ENCODE data around the gene MCM3.

The MCM3 gene

GRCh38 chr6:52297433-52297832, 12.9 kb upstream of the MCM3 start:
- H3K36me3 ChIP-seq (ENCODE audit: control insufficient read depth in 2 of 2, insufficient read depth in 1 of 2, low read length in 2 of 2): no peaks in the 10 kb centered on the region
- TF ChIP-seq SP3 (tag by site-specific recombination; IDR thresholded peaks at IDR 0.05) (no peak), ZBTB6 (tag by site-specific recombination; IDR thresholded peaks at IDR 0.05) (no peak), ZNF623 (tag by site-specific recombination; IDR thresholded peaks at IDR 0.05) (no peak), ZNF658 (tag by site-specific recombination; IDR thresholded peaks at IDR 0.05) (no peak), ZNF146 (tag by site-specific recombination; IDR thresholded peaks at IDR 0.05) (no peak), ZNF768 (tag by site-specific recombination; IDR thresholded peaks at IDR 0.05) (no peak), ZBTB10 (tag by site-specific recombination; IDR thresholded peaks at IDR 0.05) (no peak), ZNF223 (tag by site-specific recombination; IDR thresholded peaks at IDR 0.05) (no peak), ZNF629 (tag by site-specific recombination; IDR thresholded peaks at IDR 0.05) (no peak), ZNF707 (tag by site-specific recombination; IDR thresholded peaks at IDR 0.05) (no peak), RBAK (tag by site-specific recombination; IDR thresholded peaks at IDR 0.05) (no peak), ZNF302 (tag by site-specific recombination; IDR thresholded peaks at IDR 0.05; ENCODE audit: low read depth) (no peak), ZBTB26 (tag by site-specific recombination; optimal IDR thresholded peaks at IDR 0.05) (no peak), TRIM28 (IDR thresholded peaks at IDR 0.05; ENCODE audit: borderline replicate concordance, low read length) (no peak), BCL11A (tag by site-specific recombination; IDR thresholded peaks at IDR 0.05; ENCODE audit: low read depth) (no peak), ZNF670 (tag by site-specific recombination; IDR thresholded peaks at IDR 0.05; ENCODE audit: low read depth) (no peak)
- TF ChIP-seq, protein P1, sequence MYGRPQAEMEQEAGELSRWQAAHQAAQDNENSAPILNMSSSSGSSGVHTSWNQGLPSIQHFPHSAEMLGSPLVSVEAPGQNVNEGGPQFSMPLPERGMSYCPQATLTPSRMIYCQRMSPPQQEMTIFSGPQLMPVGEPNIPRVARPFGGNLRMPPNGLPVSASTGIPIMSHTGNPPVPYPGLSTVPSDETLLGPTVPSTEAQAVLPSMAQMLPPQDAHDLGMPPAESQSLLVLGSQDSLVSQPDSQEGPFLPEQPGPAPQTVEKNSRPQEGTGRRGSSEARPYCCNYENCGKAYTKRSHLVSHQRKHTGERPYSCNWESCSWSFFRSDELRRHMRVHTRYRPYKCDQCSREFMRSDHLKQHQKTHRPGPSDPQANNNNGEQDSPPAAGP (tag by site-specific recombination; IDR thresholded peaks at IDR 0.05): no peak
- TF ChIP-seq, protein P2, sequence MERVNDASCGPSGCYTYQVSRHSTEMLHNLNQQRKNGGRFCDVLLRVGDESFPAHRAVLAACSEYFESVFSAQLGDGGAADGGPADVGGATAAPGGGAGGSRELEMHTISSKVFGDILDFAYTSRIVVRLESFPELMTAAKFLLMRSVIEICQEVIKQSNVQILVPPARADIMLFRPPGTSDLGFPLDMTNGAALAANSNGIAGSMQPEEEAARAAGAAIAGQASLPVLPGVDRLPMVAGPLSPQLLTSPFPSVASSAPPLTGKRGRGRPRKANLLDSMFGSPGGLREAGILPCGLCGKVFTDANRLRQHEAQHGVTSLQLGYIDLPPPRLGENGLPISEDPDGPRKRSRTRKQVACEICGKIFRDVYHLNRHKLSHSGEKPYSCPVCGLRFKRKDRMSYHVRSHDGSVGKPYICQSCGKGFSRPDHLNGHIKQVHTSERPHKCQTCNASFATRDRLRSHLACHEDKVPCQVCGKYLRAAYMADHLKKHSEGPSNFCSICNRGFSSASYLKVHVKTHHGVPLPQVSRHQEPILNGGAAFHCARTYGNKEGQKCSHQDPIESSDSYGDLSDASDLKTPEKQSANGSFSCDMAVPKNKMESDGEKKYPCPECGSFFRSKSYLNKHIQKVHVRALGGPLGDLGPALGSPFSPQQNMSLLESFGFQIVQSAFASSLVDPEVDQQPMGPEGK (tag by site-specific recombination; IDR thresholded peaks at IDR 0.05): no peak
- TF ChIP-seq, protein P3, sequence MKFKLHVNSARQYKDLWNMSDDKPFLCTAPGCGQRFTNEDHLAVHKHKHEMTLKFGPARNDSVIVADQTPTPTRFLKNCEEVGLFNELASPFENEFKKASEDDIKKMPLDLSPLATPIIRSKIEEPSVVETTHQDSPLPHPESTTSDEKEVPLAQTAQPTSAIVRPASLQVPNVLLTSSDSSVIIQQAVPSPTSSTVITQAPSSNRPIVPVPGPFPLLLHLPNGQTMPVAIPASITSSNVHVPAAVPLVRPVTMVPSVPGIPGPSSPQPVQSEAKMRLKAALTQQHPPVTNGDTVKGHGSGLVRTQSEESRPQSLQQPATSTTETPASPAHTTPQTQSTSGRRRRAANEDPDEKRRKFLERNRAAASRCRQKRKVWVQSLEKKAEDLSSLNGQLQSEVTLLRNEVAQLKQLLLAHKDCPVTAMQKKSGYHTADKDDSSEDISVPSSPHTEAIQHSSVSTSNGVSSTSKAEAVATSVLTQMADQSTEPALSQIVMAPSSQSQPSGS (tag by site-specific recombination; IDR thresholded peaks at IDR 0.05; ENCODE audit: low read depth): no peak
- CTCF ChIA-PET: no interaction called here
- no peaks in the 10 kb centered on the region for H3K4me1 ChIP-seq (ENCODE audit: control insufficient read depth, insufficient read depth, low read length)
- H3K4me3 ChIP-seq (ENCODE audit: low read depth, low read length): no peak overlapping the region
- H3K27ac ChIP-seq (ENCODE audit: extremely low read depth, low read depth, low read length): no peak overlapping the region
- no peaks in the 10 kb centered on the region for H3K9me3 ChIP-seq (ENCODE audit: control insufficient read depth, insufficient read depth, low read depth, low read length)
- POLR2A ChIA-PET: no interaction called here
